DND-41 (cell line): ENCODE results near the gene ROCK2.

Experiments used
- CTCF ChIP-seq: IDR thresholded peaks from 2 replicates; pipeline ENCODE4 v1.5.1; 2012; ENCODE audit warnings: borderline replicate concordance, low read length, moderate library complexity, mild to moderate bottlenecking; ENCODE audit not compliant: poor library complexity, severe bottlenecking; ENCODE audit errors: extremely low read depth
- EZH2 ChIP-seq: IDR thresholded peaks from 3 replicates; pipeline ENCODE4 v1.6.1; 2012; ENCODE audit warnings: borderline replicate concordance, low read depth, mild to moderate bottlenecking, moderate library complexity, low read length, inconsistent platforms; ENCODE audit not compliant: severe bottlenecking

DNA sequence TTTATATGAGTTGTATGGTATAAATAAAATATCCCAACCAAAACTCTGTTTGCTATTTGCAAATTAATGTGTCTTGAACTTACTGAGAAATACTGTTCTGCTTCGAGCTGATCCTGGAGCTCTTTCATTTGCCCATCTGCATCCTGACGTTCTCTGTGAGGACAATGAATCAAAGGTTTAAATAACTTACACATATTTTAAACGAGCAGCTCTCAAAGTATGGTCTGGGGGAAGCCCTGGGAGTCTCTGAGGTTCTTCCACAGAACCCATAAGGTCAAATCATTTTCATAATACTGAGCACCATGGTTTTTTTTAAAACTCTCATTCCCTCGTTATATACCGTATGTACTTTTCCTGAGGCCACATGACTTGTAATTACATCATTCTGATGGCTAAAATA lies 142.5 kb downstream of the ROCK2 start:
- TF ChIP-seq CTCF = no peak
- no peak for TF ChIP-seq EZH2
